Posterior vena cava (tissue), 2 donors: ENCODE results near the gene CADPS2. TPM values are rescaled to one million over a fixed set of nuclear protein-coding genes. Genes with fewer than 3 reads are reported as not detected.

Source experiments
- DNase-seq: peaks from one replicate; pipeline ENCODE4 v3.0.0-alpha.2; 2020; ENCODE audit warnings: low spot score
- intact Hi-C, 2 donors: fragments of 100-400 bp; cut with DNase I; formaldehyde crosslinking; loops; one replicate each; pipeline versions ENCODE4 v1.14.1 to v1.14.2; 2022 to 2023
- total RNA-seq, 2 donors: library from RNA; stranded (reverse); fragmentation: NEBNext Ultra II Directional; extraction: Animal tissue kit (Norgen Biotek cat#: 25700); gene quantifications; one replicate each; pipeline ENCODE4 v1.2.1, GENCODE V29; 2021
- donor health status: DM: yes; HTN: yes; CAD: no.
- donor health status: DM: yes; HTN: yes; CAD: no.

The CADPS2 gene
- total RNA-seq, 2 donors from 2014 or later = 15.6 to 19.1 TPM

DNA sequence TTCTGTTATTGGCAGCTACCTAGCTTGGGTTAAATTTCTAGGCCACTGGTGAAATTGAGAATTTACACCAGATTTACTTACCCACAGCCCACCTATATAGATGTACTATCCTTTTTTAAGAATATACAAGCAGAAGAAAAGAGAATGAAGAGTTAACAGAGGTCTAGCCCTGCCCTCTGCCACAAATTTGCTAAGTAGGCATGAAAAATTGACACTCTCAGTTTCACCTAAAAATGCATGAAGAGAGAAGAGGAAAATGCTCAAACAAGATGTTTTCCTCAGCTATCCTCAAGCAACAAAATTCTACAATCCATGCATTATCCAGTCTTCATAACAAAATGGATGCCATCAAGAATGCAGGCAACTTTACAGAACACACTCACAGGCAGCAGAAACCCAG lies 158.9 kb downstream of the CADPS2 start:
- no peak for DNase-seq
- intact Hi-C loops = no loop called here

DNA sequence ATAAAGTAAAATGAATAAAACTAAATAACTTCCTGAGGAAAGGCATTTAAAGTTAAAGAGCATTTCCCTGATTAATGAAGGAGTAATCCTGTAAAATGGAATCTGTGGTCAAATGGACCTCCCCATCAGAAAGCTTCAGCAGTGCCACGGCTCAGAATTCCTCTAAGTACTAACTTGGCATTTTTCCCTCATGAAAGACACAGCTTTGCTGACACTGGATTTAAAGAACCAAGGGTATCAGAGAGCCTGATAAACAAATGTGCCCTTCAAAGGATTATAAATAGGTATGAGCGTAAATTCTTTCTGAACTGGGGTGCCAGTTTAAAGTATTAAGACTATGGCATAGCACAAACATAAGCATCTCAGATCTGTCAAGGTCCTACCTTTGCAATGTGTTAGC lies 159.4 kb downstream of the CADPS2 start:
- intact Hi-C loops = no loop called here
- DNase-seq = no peak

DNA sequence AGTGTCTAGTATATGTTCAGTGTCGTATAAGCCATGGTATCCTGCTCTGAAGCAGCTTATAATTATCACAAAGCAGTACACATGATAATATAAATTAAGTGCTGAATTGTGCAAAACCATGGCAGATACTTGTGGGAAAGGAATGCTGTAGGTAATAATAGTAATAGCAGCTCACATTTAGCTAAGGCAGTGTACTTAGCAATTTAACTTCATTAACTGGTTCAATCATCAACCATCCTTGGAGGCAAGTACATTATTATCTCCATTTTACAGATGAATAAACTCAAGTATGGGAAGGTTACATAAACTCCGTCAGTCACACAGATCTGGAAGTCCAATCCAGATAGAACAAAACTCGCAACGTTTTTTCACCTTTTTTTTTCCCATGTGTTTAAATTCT lies 161.9 kb downstream of the CADPS2 start:
- DNase-seq = no peak
- intact Hi-C loops = no loop called here

DNA sequence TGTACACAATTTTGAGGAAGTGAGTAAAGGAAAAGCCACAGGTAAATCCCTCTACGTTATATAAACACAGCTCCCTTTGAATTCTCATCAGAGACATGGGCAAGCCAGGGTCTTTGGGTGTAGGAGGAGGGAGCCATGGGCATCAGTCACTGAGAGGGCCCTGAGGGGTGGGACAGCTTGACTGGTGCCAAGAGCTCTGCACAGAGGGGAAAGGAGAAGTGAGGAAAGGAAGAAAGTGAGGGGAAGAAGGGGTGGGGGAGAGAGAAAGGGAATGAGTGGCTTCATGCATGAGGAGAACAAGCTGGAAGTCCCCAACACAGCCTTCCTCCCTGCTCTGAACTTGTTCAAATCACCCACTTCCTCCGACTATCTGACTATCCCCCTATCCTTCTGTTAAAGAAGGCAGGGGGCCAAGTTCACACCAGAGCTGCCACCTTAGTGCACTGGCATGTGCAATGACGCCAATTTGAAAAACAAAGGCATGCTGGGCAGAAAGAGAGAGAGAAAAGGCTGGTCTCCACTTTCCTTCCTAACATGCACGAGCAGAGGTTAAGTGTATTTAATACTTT lies 167.2 kb downstream of the CADPS2 start:
- intact Hi-C loops = no loop called here
- no peak for DNase-seq

DNA sequence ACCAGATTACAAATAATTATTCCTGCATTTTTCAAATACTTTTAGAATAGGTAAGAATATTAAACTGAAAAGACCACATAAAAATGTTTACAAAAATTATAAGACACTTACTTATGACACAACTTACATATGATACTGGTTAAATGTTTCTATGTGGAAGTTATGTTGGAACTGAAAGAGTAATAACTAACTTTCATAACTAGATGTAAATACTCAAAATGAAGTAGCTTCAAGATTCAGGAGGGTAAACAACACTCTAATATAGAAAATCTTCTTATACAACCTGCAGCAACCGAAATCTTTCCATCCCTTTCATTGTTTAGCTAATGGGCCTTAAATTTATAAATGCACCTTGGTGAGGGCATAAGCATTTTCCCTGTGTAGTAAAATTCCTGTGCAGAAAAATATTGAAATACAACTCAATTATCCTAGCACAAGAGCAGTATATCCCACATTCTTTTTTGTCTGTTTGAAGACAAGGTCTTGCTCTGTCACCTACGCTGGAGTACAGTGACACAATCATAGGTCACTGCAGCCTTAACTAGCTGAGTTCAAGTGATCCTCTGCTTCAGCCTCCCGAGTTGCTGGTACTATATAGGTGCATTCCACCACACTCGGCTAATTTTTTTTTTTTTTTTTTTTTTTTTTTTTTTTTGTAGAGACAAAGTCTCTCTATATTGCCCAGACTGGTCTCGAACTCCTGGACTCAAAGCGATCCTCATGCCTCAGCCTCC lies 168.7 kb downstream of the CADPS2 start:
- intact Hi-C loops = no loop called here
- DNase-seq = no peak

DNA sequence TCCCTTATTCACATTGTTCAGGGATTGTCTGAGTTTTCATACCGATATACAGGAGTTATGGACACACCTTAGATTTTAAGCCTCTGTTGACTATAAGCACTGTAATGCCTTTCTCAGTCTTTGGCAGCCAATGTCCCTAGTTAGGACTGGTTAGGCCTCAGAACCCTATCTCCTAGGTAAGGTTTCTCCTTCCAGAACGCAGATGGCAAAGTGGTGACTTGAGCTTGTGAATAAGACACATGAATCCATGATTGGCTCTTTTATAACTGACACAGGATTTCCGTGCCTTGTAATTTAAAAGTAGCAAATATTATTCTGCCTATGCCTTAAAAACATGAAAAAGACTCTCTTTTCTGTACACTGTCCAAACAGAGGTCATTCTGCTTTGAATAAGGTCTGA lies 171.1 kb downstream of the CADPS2 start:
- no peak for DNase-seq
- intact Hi-C loops = no loop called here

DNA sequence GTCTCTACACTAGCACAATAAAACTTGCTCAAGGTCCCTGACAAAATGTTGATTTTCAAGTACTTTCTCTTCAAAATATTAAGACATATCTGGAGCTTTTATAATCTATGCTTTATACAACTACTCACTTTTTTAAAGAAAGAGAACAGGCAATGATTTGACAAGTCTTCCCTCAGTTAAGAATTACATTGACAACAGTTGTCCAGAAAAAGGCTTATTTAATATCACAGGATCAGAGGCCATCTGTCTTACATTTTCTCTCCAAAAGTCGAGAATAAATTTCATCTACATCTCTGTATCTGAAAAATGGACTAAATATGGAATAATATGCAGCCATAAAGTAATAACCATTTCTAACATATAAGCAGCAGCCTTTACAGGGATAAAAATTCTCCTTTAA lies 175.3 kb downstream of the CADPS2 start:
- intact Hi-C loops = no loop called here
- no peak for DNase-seq

DNA sequence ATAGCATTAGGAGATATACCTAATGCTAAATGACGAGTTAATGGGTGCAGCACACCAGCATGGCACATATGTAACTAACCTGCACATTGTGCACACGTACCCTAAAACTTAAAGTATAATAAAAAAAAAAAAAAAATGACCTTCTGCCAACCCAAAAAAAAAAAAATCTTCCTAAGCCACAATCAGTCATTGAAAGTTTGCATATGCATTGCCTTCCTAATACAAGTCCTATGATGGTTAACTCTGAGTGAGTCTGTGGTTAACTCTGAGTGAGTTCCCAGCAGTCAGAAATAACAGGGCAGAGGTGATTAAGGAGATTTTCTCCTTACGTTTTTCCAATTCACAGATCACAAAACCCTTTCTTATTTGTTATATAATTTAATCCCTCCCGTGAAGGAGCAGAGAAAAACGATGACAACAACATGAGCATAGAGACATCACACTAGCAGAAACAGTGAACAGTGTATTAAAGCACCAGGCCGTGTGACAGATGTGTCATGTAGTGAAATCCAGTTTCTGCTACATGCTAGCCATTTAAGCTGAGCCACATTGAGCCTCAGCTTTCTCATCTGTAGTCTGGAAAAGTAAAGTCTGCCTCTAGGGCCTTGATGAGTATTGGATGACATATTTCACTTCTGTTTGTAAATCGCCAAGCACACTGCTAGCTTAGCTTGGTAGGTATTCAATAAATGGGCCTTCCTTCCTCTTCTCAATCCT lies 176.2 kb downstream of the CADPS2 start:
- DNase-seq = no peak
- intact Hi-C loops = no loop called here

DNA sequence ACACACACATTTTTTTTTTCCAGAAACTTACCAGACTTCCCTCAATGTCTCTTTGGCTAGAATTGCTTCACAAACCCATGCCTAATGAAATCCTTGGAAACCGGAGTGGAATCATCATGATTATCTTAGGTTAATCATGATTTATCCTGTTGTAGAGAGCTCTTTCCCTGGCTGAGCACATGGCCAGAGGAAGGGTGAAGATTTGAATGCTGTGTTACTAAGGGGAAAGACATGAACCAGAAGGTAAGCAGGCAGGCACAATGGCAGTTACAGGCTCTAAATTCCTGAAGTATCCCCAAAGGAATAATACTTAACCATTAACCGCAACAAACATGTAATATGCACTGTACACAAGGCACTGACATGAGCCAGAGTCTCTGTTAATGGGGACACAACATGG lies 179.4 kb downstream of the CADPS2 start:
- DNase-seq = no peak
- intact Hi-C loops = no loop called here

DNA sequence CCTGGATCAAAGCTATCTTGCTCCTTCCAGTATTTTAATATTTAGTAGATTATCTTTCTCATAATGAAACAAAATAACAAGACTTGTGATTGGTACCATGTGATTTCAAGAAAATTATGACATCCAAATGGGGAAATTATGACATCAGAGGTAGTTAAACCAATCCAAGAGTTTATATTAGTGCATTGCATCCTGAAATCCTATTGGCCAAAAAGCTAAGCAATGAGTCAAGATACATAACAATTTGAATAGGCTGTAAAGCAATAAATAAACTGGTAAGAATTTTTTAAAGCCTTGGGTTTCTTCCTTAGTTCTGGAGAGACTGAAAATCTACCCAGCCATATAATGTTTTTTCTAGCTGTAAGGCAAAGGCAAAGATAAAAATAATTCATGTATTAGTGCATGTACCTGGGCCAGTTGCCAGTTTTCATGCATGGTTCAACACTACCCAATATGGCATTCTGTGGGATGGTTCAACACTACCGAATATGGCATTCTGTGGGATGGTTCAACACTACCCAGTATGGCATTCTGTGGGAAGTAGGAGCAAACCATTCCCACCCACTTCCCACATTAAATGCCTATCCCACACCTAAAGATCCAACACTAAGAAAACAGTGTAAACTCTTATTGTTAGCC lies 183.3 kb downstream of the CADPS2 start, which contains the start of gene RNF148:
Gene RNF148 (minus strand): TSS at position 51 of the 639 bp plus-strand sequence. CDS start 172 bp downstream, outside the sequence.
- intact Hi-C loops = no loop called here
- no peak for DNase-seq

DNA sequence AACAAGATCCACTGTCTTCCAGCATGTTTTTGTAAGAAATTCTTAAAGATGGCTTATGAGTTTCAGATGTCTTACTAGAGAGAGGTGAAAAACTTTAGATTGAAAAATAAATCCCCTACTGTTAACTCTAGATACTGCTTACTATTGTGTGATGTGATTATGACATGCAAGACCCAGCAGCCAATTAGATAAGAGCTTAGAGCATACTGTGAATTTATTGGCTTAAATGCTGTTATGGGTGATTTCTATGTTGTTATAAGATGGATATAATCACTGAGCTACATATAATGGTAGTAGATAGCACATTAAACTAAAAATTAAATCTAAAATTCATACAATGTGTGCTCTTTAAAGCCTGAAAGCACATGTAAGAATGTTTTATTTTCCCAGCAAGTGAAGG lies 187.2 kb downstream of the CADPS2 start, which contains the start of gene RNF133:
Gene RNF133 (minus strand): TSS at position 101 of the 400 bp plus-strand sequence. CDS start 199 bp downstream, outside the sequence.
- intact Hi-C loops = no loop called here
- no peak for DNase-seq

DNA sequence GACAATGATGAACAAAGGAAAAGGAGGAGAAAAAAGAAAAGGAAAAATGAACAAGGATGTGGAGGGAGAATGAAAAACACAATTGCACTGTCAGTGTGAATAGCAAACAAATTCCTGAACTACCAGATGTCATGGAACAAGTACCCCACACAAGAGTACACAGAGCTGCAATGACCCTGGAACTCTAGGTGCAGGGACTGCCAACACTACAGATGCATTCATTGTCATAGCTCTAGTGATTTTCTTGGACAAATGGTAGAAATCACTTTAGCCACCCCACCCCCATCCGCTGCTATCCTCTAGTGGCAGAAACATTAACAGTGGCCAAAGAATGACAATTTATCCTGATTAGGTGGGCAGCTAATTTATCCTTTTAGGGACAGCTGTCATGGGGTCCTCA lies 190.4 kb downstream of the CADPS2 start:
- intact Hi-C loops = no loop called here
- no peak for DNase-seq

DNA sequence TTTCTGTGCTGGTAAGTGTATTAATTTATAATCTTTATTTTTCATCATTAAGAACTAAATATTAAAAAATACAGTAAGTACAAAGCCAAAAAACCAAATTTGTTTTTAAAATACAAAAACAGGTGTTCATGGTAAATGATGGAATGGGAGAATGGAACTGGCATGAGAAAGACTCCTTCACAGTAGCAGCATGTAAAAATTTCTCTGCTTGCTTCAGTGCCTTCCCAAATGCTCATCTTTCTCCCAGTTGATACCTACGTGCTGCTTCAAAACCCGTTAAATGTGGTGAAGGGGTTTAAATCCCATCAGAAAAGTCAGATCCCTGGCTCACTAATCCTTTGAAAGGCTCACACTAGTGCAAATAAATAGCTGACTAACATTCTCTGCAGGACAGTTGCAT lies 191.6 kb downstream of the CADPS2 start:
- DNase-seq = no peak
- intact Hi-C loops = no loop called here

DNA sequence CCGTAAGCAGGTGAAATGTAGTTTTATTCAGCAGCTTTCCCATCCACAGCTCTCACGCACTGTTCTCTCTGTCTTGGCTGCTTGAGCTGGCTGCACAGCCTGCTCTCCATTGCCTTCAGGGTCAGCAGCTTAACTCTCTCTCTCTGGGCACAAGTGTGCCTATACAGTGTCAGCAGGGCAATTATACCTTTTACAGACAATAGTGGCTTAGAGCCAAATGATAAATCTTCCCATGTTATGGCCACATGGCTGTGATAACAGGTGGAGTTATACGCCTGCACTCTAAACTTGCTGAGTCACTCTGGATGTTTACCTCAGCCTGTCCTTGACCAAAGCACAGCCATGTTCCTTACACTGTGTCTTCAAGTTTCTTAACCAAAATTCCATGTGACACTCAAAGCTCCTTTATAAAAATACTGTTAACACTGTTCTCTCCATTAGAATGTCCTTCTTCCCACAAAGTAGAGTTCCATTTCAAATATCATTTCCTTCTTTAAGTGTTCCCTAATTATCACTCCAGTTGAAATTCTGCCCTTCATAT lies 193.4 kb downstream of the CADPS2 start:
- intact Hi-C loops = no loop called here
- no peak for DNase-seq

DNA sequence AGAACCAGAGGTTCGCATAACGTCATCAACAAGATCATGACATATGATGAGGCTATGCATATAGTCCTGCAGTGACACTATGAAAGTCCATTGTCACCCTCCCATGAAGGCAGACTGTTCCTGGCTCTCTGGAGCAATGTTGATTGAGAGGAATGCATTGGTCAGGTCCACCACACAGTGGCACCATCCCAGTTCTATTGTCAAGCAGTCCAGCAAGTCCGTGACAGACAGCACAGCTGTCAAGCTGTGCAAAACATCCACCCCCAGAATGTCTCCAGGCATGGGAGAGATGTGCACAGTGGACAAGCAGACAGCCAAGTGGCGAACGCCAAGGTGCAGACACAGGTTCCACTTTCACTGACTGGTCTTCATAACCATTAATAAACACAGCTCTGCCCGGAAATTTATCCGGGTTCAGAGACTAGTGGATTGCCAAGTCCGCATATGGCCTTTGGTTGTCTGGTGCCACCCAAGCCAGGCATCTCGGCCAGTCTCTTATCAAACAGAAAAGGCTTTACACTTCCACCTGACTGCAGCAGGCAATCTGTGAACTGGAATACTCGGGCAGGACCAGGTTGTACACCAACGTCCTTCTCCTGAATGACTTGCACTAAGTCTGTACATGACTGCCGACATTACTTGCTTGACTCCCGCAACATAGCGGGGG lies 194.6 kb downstream of the CADPS2 start:
- DNase-seq = no peak
- intact Hi-C loops = no loop called here

DNA sequence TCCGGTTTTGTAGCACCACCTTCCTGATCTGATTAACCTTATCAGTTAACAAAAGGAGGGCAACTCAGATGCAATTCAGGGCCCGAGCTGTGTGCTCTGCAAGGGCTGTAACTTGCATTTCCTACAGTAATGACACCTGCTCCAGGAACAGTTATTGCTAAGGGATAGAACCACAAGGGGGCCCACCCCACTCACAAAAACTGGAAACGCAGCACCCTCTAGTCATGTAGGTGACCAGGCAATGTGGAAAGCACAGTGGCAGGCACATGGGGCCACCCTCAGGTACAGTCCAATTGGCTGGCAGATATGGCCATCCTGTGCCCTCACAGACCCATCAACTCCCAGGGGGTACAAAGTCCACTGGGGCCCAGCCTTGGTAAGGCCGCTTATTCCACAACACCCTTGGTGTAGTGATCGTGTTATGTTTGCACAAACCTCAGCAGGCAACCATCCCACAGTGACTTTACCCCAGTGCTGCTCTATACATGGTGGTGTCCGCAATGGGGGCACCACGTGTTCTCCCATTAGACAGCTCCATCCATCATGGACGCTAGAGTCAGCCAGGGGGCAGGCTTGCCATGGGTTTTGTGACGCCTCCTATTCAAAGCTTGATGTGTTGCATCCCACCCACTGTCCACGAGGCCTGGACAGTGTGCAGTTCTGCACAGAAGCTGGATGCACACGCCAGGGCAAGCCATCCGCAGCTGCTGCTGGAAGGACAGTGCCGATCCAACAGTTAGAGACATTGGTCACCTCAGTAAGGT lies 196.7 kb downstream of the CADPS2 start:
- intact Hi-C loops = no loop called here
- no peak for DNase-seq

DNA sequence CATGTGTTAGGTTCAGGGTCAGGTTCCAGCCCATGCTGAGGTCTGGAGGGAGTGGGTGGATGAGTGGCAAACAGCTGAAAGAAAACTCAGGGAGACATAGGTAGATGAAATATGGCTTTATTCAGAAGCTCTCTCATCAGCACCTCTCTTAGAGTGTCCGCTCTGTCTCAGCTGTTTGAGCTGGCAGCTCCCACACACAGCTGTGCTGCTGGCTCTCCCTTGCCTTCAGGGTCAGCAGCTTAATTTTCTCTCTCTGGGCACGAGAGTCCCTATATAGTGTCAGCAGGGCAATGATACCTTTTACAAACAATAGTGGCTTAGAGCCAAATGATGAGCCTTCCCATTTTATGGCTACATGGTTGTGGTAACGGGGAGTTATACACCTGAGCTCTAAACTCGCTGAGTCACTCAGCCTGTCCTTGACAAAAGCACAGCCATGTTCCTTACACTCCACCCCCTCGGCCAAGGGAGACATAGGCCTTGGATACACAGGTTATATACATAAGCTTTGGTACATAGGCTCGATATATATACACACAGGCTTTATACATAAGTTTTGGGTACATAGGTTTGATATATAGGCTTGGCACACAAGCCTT lies 197.8 kb downstream of the CADPS2 start:
- intact Hi-C loops = no loop called here
- no peak for DNase-seq

DNA sequence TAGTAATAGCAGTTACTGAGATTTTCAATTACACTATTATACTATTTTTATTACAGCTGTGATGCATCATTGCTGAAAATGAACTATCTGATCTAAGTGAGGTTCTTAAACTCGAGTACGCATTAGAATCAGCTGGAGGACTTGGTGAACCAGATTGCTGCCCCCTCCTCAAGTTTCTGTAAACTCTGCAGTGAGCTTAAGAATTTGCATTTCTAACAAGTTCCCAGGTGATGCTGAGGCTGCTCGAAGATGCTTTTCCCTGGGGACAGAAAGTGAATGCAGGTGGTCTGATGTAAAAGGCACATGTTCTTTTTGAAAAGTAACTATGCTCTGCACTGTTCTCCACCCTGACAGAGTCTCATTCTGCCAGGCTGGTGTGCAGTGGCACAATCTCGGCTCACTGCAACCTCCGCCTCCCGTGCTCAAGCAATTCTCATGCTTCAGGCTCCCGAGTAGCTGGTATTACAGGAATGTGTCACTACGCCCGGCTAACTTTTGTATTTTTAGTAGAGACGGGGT lies 199.8 kb downstream of the CADPS2 start:
- intact Hi-C loops = no loop called here
- no peak for DNase-seq
